ENCODE measurements around the gene SLC16A10. TPM values are rescaled to one million over a fixed set of nuclear protein-coding genes. Genes with fewer than 3 reads are reported as not detected.
"Not testable (repeated sequence)": the region's sequence is repeated elsewhere in the genome, so short reads cannot be mapped to it uniquely, and the experiment has no call there.

SLC16A10 gene, protein sequence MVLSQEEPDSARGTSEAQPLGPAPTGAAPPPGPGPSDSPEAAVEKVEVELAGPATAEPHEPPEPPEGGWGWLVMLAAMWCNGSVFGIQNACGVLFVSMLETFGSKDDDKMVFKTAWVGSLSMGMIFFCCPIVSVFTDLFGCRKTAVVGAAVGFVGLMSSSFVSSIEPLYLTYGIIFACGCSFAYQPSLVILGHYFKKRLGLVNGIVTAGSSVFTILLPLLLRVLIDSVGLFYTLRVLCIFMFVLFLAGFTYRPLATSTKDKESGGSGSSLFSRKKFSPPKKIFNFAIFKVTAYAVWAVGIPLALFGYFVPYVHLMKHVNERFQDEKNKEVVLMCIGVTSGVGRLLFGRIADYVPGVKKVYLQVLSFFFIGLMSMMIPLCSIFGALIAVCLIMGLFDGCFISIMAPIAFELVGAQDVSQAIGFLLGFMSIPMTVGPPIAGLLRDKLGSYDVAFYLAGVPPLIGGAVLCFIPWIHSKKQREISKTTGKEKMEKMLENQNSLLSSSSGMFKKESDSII
- 0.29 TPM in 1 of 2 replicates, not detected in the other for total RNA-seq

DNA sequence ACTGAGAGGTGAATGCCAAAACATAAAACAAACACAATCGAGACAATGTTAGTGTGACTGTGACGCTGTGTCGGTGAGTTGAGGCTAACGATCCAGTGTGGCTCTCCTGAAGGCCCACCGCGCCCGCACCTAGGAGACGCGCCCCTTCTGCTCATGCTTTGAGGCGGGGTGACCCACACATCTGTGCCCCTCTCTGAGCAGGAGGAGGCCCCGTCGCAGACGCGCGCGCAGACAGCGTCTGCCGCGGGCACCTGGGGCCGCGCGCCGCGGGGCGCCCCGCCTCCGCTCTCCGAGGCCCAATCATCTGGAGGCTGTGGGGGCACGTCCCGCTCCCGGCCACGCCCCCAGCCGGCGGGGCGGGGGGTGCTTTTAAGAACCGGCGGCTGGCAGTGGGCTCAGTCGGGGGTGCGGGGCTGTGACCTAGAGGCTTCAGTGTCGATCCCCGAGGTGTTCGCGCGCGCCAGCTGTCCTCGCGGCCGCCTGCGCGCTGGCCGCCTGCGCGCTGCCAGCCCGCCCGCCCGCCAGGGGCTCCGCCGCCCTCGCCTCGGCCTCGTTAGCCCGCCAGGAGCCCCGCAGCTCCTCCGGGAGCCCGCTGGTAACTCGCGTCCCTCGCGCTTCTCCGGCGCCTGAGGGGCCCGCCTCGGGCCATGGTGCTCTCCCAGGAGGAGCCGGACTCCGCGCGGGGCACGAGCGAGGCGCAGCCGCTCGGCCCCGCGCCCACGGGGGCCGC is at the start of gene SLC16A10:
Gene SLC16A10, plus strand, starts transcription at position 398 of the 730 bp plus-strand sequence. Its CDS starts 250 bp downstream, at position 648.
- DNase-seq (ENCODE audit: extremely low read depth, low read depth, low spot score) = no peak

DNA sequence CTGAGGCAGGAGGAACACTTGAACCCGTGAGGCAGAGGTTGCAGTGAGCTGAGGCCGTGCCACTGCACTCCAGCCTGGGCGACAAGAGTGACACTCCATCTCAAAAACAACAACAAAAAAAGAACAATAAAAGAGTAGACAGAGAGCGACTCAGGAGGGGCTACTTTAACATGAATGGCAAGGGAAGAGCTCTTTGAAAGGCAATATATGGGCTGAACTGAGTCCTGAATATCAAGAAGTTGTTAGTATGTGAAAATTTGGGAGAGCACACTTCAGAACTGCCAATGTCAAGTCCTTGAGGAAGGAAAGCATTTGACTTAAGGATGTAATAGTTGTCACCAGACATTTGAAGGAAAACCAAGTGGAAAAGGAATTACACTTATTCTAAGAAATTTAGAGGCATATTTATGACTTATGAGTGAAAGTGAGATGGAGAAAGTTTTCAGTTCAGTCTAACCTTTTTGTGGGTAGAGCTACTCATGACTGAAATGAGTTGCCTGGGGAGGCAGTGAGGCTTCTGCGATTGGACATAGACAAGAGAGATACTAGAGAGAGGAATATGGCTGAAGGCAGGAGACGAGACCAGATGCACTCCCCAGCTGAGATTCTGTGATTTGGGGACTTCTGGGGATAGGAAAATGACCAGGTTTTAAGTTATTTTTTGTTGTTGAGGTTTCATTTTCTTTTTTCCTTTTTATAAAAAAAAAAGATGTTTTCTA is 48.6 kb upstream of the SLC16A10 start:
- no peak for DNase-seq (ENCODE audit: extremely low read depth, low read depth, low spot score)

DNA sequence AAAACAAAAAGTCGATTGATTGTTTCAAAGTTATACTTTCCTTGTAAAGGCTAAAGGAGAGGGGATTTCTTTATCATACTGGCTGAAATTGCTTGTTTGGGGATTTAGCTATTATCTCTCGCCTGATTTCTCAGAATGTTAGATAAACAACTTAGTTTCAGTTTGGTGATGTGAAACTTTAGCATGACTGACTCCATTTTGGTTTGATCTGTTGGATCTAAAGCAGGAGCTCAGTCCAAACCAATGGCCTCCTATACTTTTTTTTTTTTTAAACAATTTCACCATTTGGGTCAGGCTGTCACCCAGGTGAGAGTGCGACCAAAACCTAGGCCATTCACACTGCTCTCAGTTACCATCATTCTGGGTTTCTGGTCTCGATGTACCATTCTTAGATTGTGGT is 45.4 kb upstream of the SLC16A10 start:
- DNase-seq (ENCODE audit: extremely low read depth, low read depth, low spot score) = no peak

DNA sequence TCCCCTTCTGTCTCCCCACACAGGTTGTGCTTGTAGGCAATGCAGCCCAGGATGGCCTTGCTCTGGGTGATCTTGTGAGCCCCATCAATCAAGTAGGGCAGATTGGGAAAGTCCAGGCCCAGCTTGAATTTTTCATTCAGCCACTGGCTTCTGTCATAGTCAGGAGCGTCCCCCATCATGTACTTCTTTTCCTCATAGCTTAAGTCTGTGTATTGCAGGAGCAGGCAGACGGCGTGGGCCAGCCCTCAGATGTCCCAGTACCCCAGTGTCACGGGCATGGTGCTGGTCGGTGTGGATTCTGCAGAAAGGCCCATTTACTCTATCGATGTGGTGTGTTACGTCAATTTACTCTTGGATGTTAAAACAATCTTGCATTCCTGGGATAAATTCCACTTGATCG is 40.1 kb upstream of the SLC16A10 start:
- DNase-seq (ENCODE audit: extremely low read depth, low read depth, low spot score) = no peak

DNA sequence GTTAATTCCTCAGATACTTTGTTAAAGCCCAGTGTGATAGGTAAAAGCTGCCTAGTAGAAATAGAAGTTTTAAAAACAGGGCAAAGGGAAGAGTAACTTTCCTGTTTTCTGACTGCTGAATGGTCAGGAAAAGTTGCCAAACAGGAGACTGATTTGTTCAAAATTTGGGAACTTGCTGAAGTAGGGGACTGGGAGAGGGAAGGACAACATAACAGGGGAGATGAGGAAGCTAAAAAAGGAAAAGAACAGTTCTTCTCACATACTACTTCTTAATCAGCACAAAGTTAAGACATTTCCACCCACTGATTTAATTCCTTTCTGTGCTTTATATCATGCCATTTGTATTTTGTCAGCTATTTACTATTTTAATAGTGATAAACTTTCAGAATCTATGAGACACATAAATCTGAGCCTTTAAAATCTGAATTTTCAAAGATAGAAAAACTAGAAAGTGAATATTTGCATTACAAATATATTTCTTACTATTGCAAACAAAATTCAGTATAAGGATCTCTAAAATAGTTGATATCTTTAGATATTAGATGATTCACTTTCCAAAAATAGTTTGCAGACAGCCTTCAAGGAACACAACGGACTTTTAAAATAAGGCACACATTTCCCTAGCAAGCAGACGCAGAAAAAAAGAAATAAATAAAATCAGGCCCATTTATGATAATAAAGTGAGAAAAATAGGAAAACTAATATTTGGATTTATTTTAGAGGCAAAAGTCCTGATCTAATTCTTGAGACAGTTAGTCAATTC is 36.9 kb upstream of the SLC16A10 start:
- no peak for DNase-seq (ENCODE audit: extremely low read depth, low read depth, low spot score)

DNA sequence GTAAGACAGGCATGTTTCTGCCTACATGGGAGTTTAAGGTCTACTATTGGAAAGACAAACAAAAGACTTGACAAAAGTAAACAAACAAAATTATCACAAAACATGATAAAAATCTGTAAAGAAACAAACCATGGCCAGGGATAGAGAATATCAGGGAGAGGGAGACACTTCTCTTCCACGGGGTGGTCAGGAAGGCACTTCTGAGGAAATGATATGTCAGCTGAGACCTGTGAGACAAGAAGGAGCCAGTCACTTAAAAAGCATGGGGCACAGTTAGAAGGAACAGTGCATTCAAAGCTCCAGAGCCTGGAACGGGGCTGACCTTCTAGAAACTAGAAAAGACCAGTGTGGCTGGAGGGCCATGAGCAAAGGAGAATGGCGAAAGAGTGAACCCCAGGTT is 35.1 kb upstream of the SLC16A10 start:
- no peak for DNase-seq (ENCODE audit: extremely low read depth, low read depth, low spot score)

DNA sequence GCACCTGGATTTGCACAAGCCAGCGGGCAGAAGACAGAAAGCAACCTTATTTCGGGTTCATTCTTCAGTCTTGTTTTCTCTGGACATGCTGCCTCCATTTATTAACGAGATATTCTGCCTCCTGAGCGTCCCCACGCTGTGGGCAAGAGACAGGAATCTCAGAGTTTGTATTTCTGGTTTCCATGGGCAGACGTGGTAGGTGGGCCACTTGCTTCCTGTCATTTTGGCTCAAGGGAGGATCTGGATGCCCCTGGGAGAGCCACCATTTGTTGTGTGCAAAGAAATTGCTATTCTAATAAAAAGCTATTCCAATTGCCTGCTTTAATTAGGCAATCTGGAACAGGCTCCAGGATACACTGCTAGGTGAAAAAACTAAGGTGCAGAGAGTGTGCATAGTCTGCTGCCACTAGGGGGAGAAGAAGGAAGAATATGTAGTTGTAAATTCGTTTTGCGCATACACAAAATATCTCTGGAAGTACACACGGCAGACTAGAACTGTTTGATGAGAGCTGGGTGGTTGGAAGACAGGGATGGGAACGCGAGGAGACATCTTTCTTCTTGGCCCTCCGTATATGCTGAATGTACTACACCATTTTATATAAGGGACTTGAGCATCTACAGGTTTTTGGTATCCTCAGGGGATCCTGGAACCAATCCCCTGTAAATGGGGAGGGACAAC is 30.1 kb upstream of the SLC16A10 start:
- no peak for DNase-seq (ENCODE audit: extremely low read depth, low read depth, low spot score)

DNA sequence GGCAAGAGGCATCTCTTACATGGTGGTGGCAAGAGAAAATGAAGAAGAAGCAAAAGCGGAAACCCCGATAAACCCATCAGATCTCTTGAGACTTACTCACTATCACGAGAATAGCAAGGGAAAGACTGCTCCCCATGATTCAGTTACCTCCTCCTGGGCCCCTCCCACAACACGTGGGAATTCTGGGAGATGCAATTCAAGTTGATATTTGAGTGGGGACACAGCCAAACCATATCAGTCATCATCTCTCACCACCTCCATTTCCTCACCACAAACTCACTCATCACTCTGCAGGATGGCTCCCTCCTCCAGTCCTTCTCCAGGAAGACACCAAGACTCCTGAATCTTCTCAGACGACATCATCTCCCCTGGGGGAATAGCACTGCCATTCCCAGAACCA is 25.8 kb upstream of the SLC16A10 start:
- DNase-seq (ENCODE audit: extremely low read depth, low read depth, low spot score) = no peak

DNA sequence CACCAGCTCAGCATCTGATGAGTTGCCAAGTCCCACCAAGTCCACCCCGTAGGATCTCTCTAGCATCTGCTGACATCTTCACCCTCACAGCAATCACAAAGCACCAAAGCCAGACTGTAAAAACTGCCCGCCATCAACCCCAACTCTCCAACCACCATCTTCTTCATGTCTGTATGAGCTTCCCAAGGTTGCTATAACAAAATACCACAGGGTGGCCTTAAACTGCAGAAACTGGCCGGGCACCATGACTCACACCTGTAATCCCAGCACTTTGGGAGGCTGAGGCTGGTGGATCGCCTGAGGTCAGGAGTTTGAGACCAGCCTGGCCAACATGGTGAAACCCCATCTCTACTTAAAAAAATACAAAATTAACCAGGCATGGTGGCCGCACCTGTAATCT is 25.3 kb upstream of the SLC16A10 start:
- DNase-seq (ENCODE audit: extremely low read depth, low read depth, low spot score) = not testable (repeated sequence)

DNA sequence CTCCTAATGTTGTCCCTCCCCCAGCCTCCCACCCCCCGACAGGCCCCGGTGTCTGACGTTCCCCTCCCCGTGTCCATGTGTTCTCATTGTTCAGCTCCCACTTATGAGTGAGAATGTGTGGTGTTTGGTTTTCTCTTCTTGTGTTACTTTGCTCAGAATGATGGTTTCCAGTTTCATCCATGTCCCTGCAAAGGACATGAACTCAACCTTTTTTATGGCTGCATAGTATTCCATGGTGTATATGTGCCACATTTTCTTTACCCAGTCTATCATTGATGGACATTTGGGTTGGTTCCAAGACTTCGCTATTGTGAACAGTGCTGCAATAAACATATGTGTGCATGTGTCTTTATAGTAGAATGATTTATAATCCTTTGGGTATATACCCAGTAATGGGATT is 24.4 kb upstream of the SLC16A10 start:
- DNase-seq (ENCODE audit: extremely low read depth, low read depth, low spot score) = not testable (repeated sequence)

DNA sequence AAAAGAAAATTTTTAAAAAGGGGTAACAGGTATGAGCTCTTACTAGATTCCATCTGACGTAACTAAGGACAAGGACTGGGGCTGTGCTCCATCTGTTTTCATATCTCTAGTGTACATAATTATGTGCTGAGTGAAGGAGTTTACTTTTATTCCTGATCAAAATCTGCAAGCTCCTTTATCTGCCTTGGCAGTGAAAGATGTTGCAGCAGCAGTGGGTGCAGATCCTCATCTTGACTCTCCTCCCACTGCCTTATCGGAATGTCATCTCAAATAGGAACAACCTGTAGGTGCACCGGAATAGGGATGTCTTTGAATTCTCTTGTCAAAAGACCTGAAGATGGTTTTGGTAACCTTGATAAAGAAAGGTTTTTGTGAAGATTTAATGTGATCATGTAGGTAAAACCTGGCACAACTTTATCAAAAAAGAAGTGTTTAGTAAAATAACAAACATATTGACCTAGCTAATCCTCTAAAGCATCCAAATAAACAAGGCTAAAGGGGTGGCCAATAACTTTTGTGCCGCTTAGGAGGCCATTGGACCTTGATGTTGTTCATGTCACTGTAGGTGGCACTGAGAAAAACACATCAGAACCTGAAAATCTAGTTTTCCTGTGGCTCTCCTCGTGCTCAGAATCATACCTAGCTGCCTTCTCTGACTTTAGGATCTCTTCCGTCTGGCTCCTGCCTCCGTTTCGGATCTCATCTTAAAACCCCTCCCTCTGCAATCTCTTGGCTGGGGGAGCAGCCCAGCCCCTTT is 19.0 kb upstream of the SLC16A10 start:
- no peak for DNase-seq (ENCODE audit: extremely low read depth, low read depth, low spot score)

DNA sequence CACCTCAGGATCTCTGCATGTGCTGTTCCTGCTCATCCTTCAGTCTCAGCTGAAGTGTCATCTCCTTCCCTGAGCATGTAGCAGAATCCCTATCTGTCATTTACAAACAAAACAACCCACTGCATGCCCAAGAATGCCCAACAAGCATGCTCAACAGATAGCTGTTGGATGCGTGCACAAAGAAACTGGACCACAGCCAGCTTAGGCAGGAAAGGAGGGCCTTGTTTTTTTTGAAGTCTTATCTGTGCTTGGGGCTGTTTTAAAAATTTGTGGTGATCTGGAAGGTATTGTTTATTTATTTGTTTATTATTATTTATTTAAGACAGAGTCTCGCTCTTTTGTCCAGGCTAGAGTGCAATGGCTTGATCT is 18.5 kb upstream of the SLC16A10 start:
- DNase-seq (ENCODE audit: extremely low read depth, low read depth, low spot score) = no peak

DNA sequence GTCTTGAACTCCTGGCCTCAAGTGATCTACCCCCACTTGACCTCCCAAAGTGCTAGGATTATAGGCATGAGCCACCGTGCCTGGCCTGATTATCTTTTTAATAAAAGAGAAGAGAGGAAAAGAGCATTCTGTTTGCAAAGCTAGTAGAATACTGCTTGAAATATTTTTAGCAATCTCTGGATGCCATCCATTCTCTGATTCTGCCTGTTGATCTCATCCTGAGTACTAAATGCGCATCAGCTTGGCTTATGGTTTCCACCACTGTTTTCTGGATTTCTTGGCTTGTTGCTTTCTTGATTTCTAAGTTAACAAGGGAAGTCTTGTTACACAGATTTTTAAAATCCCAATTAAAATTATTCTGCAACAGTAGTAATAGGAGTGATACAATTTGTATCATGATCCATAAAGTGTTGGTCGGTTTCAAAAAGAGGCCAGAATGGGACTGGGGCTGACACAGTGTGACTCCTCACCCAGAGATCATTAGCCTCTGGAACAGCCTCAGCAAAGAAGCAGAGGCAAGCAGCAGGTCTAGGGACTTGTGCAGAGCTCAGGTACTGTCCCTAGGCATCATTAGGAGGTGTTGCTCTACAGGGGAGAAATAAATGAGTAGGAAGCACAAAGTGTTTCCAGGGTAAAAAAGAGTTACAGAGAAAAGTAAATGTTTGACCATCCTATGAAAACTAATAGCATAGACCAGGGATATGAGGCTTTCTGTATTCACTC is 17.8 kb upstream of the SLC16A10 start:
- DNase-seq (ENCODE audit: extremely low read depth, low read depth, low spot score) = no peak

DNA sequence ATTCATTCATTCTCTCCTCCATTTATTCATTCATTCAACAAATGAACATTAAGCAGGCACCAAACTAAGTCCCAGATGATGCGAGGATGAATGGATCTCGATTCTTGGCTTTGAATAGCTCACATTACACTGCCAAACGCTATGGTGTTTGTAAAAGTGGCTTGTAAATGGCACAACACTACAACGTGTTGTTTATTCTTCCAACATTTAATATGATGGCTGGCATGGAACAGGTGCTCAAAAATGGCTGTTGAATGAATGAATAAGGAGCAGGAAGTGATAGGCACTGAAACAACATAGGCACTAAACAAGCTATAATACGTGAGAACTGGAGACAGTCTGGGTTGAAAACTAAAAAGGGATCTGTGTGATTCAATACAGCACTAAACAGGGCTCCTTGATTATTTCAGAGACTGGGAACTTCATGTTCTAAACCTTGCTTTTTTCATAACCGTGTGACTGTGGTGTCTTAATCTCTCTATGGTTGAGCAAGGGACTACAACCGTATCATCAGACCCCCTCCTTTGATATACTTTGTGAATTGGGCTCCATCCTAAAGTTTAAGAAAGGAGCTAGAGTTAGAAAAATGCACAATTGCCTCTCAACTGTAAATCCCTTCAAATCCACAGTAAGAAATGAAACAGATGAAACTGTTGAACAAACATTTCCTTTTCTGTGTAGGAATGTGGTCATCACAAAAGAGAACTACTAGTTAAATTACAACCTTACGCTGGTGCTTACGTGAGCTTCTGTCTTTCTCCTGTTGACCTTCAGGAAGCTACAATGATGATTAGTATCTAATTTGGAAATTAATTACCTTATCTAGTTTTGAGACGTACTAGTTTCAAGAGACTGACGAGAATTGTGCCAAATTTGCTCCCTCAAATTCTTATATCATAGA is 16.9 kb upstream of the SLC16A10 start:
- no peak for DNase-seq (ENCODE audit: extremely low read depth, low read depth, low spot score)

DNA sequence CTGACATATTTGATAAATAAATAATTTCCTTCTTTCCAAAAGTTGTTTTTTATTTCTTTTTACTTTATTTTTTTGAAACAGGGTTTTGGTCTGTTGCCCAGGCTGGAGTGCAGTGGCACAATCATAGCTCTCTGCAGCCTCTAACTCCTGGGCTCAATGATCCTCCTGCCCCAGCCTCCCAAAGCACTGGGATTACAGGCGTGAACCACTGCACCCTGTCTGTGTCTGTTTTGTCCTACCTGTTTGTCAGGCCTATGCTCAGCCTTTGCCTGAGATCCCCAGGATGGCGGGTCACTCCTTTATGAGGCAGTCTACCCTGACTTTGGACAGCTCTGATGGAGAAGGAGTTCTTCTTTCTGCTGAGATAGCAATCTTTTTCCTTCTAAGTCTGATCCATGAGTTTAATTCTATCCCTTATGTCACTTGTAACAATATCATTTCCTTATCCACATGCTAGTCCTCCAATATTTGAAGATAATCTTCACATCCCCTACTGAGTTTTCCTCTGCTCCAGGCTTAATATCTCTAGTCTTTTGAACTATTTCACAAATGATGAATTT is 14.4 kb upstream of the SLC16A10 start:
- DNase-seq (ENCODE audit: extremely low read depth, low read depth, low spot score) = no peak

DNA sequence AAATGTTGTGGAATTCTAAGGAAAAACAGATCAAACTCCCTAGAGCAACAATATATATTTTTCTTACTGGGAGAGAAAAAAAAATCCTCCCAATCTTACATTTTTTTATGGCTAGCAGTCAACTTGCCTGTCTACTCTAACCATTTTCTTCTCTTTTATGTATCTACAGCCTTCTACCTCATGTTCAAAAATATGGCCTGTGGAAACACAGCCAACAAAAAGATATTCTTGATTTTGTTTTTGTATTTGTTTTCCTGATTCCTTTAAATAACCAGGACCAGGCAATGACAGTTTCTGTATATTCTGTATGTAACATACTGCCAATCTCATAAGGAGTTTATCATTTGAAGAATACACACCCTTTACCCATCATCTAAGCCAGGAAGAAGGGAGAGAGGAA is 13.0 kb upstream of the SLC16A10 start:
- no peak for DNase-seq (ENCODE audit: extremely low read depth, low read depth, low spot score)

DNA sequence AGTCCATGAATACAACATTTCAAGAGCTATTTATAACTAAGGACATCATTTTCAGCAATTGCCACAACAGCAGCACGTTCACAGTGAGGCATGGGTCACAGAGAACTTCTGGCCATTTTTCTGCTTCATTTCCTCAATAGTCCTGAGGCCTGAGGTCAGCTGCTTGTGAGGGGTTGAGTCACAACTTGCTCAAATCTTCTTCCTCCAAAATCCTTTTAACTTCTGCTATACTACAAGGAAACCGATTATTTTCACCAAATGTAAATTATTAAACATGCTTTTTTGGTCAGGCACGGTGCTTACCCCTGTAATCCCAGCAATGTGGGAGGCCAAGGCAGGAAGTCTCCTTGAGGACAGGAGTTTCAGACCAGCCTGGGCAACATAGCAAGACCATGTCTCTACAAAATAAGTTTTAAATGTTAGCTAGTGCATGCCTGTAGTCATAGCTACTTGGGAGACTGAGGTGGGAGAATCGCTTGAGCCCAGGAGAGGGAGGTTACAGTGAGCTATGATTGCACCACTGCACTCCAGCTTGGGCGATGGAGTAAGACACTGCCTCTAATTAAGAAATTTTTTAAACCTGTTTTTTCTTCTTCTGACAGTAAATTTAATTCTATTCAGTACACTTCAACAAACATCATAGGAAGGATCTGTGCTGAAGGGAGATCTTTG is 11.1 kb upstream of the SLC16A10 start:
- DNase-seq (ENCODE audit: extremely low read depth, low read depth, low spot score) = no peak
